ENCODE results near the gene NIM1K.
"Not testable (repeated sequence)": the region's sequence is repeated elsewhere in the genome, so short reads cannot be mapped to it uniquely, and the experiment has no call there.

Gene NIM1K

GRCh38 chr5:43251754-43252153 is 59.7 kb downstream of the NIM1K start:
- H3K27ac ChIP-seq, result no peak overlapping the region
- H3K27me3 ChIP-seq, result no peaks in the 10 kb centered on the region
- no peak overlapping the region for H3K4me3 ChIP-seq
- no peak overlapping the region for H3K9ac ChIP-seq
- H4K20me1 ChIP-seq, result no peaks in the 10 kb centered on the region
- peak overlapping the region in 2 of 11 experiments; percentile 54 to 61; a peak in 1 of 22 replicates for H3K4me2 ChIP-seq
- no peaks in the 10 kb centered on the region for H3K9me3 ChIP-seq (replicated peaks in 1 of 11)
- H3K4me1 ChIP-seq, result peaks cover 4 to 12% (median 9%) of the 10 kb centered on the region in 10 experiments; a peak in 17 of 20 replicates
- H3K36me3 ChIP-seq, result no peaks in the 10 kb centered on the region
- TF ChIP-seq Cebpa-rat (IDR thresholded peaks at IDR 0.05), result no peak

GRCh38 chr5:43255704-43256103 is 63.7 kb downstream of the NIM1K start:
- H3K4me2 ChIP-seq, result no peak overlapping the region
- no peaks in the 10 kb centered on the region for H4K20me1 ChIP-seq
- peaks cover 4 to 12% (median 9%) of the 10 kb centered on the region in 10 experiments; a peak in 17 of 20 replicates for H3K4me1 ChIP-seq
- H3K9ac ChIP-seq, result no peak overlapping the region
- no peak for TF ChIP-seq Cebpa-rat (IDR thresholded peaks at IDR 0.05)
- no peak overlapping the region for H3K4me3 ChIP-seq
- no peaks in the 10 kb centered on the region for H3K36me3 ChIP-seq
- H3K9me3 ChIP-seq (replicated peaks in 1 of 11), result no peaks in the 10 kb centered on the region
- no peak overlapping the region for H3K27ac ChIP-seq
- H3K27me3 ChIP-seq, result no peaks in the 10 kb centered on the region

- Histone ChIP-seq H3K4me1 (peaks cover 4 to 12% (median 9%) of the 10 kb centered on the region in 10 experiments; a peak in 17 of 20 replicates), H3K36me3 (no peaks in the 10 kb centered on the region), H3K27ac (no peak overlapping the region), H3K9ac (no peak overlapping the region), H4K20me1 (no peaks in the 10 kb centered on the region), H3K27me3 (no peaks in the 10 kb centered on the region), H3K4me3 (no peak overlapping the region), H3K4me2 (no peak overlapping the region), H3K9me3 (replicated peaks in 1 of 11) (no peaks in the 10 kb centered on the region)
- TF ChIP-seq Cebpa-rat (IDR thresholded peaks at IDR 0.05), result no peak
These were observed 64.4 kb downstream of the NIM1K start for GRCh38 chr5:43256261-43256966.

- H3K4me3 ChIP-seq, result no peak overlapping the region
- H3K4me1 ChIP-seq, result no peaks in the 10 kb centered on the region; a peak in 1 of 20 replicates
- no peaks in the 10 kb centered on the region for H3K27me3 ChIP-seq
- H3K9ac ChIP-seq, result no peak overlapping the region
- H3K4me2 ChIP-seq, result no peak overlapping the region
- H3K27ac ChIP-seq, result no peak overlapping the region
- peaks cover 0 to 5% (median 0%) of the 10 kb centered on the region in 11 experiments; a peak in 3 of 22 replicates for H3K9me3 ChIP-seq (replicated peaks in 1 of 11)
- no peak for TF ChIP-seq Cebpa-rat (IDR thresholded peaks at IDR 0.05)
- no peaks in the 10 kb centered on the region for H3K36me3 ChIP-seq
- no peaks in the 10 kb centered on the region for H4K20me1 ChIP-seq
These were observed 66.1 kb downstream of the NIM1K start for GRCh38 chr5:43258116-43258515.

GRCh38 chr5:43262269-43262668 is 70.2 kb downstream of the NIM1K start:
- H3K27me3 ChIP-seq, H3K4me1 ChIP-seq, H3K9ac ChIP-seq, H3K4me3 ChIP-seq, H3K4me2 ChIP-seq, H3K36me3 ChIP-seq, H3K27ac ChIP-seq, H4K20me1 ChIP-seq: not testable (repeated sequence)
- H3K9me3 ChIP-seq (replicated peaks in 1 of 11), result peaks cover 0 to 14% (median 0%) of the 10 kb centered on the region in 11 experiments; a peak in 5 of 22 replicates

GRCh38 chr5:43268188-43268820 is 76.3 kb downstream of the NIM1K start:
- H3K9ac ChIP-seq, result no peak overlapping the region
- H3K4me3 ChIP-seq, result no peak overlapping the region
- H3K9me3 ChIP-seq (replicated peaks in 1 of 11), result peaks cover 0 to 20% (median 4%) of the 10 kb centered on the region in 11 experiments; a peak in 5 of 22 replicates
- no peak for TF ChIP-seq Cebpa-rat (IDR thresholded peaks at IDR 0.05)
- no peak overlapping the region for H3K27ac ChIP-seq
- H4K20me1 ChIP-seq, result no peaks in the 10 kb centered on the region
- H3K4me1 ChIP-seq, result peaks cover 0 to 7% (median 0%) of the 10 kb centered on the region in 10 experiments; a peak in 1 of 20 replicates
- no peak overlapping the region for H3K4me2 ChIP-seq
- H3K27me3 ChIP-seq, result no peaks in the 10 kb centered on the region
- no peaks in the 10 kb centered on the region for H3K36me3 ChIP-seq

- Histone ChIP-seq H3K36me3 (no peaks in the 10 kb centered on the region), H3K9ac (no peak overlapping the region), H3K4me1 (peaks cover 0 to 7% (median 0%) of the 10 kb centered on the region in 10 experiments; a peak in 1 of 20 replicates), H3K4me2 (no peak overlapping the region), H3K27ac (no peak overlapping the region), H4K20me1 (no peaks in the 10 kb centered on the region), H3K9me3 (replicated peaks in 1 of 11) (peaks cover 0 to 20% (median 4%) of the 10 kb centered on the region in 11 experiments; a peak in 5 of 22 replicates), H3K27me3 (no peaks in the 10 kb centered on the region), H3K4me3 (no peak overlapping the region)
- no peak for TF ChIP-seq Cebpa-rat (IDR thresholded peaks at IDR 0.05)
These were observed 78.6 kb downstream of the NIM1K start for GRCh38 chr5:43270645-43271044.

- peaks cover 0 to 7% (median 0%) of the 10 kb centered on the region in 10 experiments; a peak in 1 of 20 replicates for H3K4me1 ChIP-seq
- H3K4me3 ChIP-seq, result no peak overlapping the region
- H4K20me1 ChIP-seq, result no peaks in the 10 kb centered on the region
- TF ChIP-seq Cebpa-rat (IDR thresholded peaks at IDR 0.05), result no peak
- no peaks in the 10 kb centered on the region for H3K36me3 ChIP-seq
- H3K27me3 ChIP-seq, result no peaks in the 10 kb centered on the region
- no peak overlapping the region for H3K9ac ChIP-seq
- H3K27ac ChIP-seq, result no peak overlapping the region
- H3K9me3 ChIP-seq (replicated peaks in 1 of 11), result peaks cover 0 to 9% (median 0%) of the 10 kb centered on the region in 11 experiments; a peak in 3 of 22 replicates
- no peak overlapping the region for H3K4me2 ChIP-seq
These were observed 81.5 kb downstream of the NIM1K start for GRCh38 chr5:43273552-43273951.

GRCh38 chr5:43274435-43275114 is 82.5 kb downstream of the NIM1K start:
- TF ChIP-seq Cebpa-rat (IDR thresholded peaks at IDR 0.05), result no peak

More at GRCh38 chr5:43274435-43275114, 82.5 kb downstream of the NIM1K start:
- H3K9me3 ChIP-seq (replicated peaks in 1 of 11), result peaks cover 0 to 6% (median 0%) of the 10 kb centered on the region in 11 experiments; a peak in 1 of 22 replicates
- H4K20me1 ChIP-seq, result no peaks in the 10 kb centered on the region
- H3K27ac ChIP-seq, result no peak overlapping the region
- H3K36me3 ChIP-seq, result no peaks in the 10 kb centered on the region
- no peak overlapping the region for H3K4me3 ChIP-seq
- H3K27me3 ChIP-seq, result no peaks in the 10 kb centered on the region
- no peak overlapping the region for H3K4me2 ChIP-seq
- H3K9ac ChIP-seq, result no peak overlapping the region
- peaks cover 0 to 7% (median 0%) of the 10 kb centered on the region in 10 experiments; a peak in 1 of 20 replicates for H3K4me1 ChIP-seq
